Stomach smooth muscle (tissue), 2 donors: ENCODE measurements around the gene ITPKA.

Experiments
- H3K27ac ChIP-seq: one replicate; pipeline ENCODE4 v1.7.0; 2013; ENCODE audit warnings: mild to moderate bottlenecking, low read length, inconsistent platforms
- H3K27me3 ChIP-seq, 2 donors: one replicate each; pipeline ENCODE4 v1.7.0; 2013; ENCODE audit warnings: low read length in 2 of 2; ENCODE audit not compliant: insufficient read depth in 2 of 2, control insufficient read depth in 1 of 2
- H3K36me3 ChIP-seq, 2 donors: one replicate each; pipeline ENCODE4 v1.7.0; 2013; ENCODE audit warnings: low read length in 2 of 2; ENCODE audit not compliant: control insufficient read depth in 2 of 2, insufficient read depth in 2 of 2
- H3K4me1 ChIP-seq: one replicate; pipeline ENCODE4 v1.7.0; 2013; ENCODE audit warnings: low read length; ENCODE audit not compliant: control insufficient read depth, insufficient read depth
- H3K4me3 ChIP-seq, 2 donors: one replicate each; pipeline ENCODE4 v1.7.0; 2013; ENCODE audit warnings: low read length in 2 of 2
- H3K9ac ChIP-seq, 2 donors: one replicate each; pipeline ENCODE4 v1.7.0; 2013; ENCODE audit warnings: low read length in 2 of 2, mild to moderate bottlenecking in 1 of 2
- H3K9me3 ChIP-seq, 2 donors: one replicate each; pipeline ENCODE4 v1.7.0; 2013; ENCODE audit warnings: low read length in 2 of 2; ENCODE audit not compliant: control insufficient read depth in 2 of 2
- donor health status: healthy.
- donor health status: Pancreatic carcinoma.

Gene ITPKA

GRCh38 chr15:41501191-41501917 is 7.7 kb downstream of the ITPKA start:
- H3K27ac ChIP-seq, result no peak overlapping the region
- H3K27me3 ChIP-seq, result peaks cover 33 to 41% of the 10 kb centered on the region in 2 donors
- no peaks in the 10 kb centered on the region for H3K36me3 ChIP-seq

GRCh38 chr15:41501931-41502794 is 8.5 kb downstream of the ITPKA start:
- Histone ChIP-seq H3K27ac (no peak overlapping the region), H3K4me1 (peaks cover 15% of the 10 kb centered on the region), H3K27me3 (peaks cover 33 to 41% of the 10 kb centered on the region in 2 donors), H3K9me3 (no peaks in the 10 kb centered on the region), H3K4me3 (peak overlapping the region; percentile 52 to 62), H3K9ac (no peak overlapping the region), H3K36me3 (no peaks in the 10 kb centered on the region)

More at GRCh38 chr15:41501191-41501917, 7.7 kb downstream of the ITPKA start:
- Histone ChIP-seq H3K4me3 (peak overlapping the region; percentile 52 to 62), H3K4me1 (peaks cover 15% of the 10 kb centered on the region), H3K9me3 (no peaks in the 10 kb centered on the region), H3K9ac (no peak overlapping the region)

- H3K4me3 ChIP-seq, result peak overlapping the region; percentile 47 to 52
- H3K4me1 ChIP-seq, result peaks cover 15% of the 10 kb centered on the region
- no peak overlapping the region for H3K27ac ChIP-seq
- H3K9me3 ChIP-seq, result no peaks in the 10 kb centered on the region
- H3K27me3 ChIP-seq, result peaks cover 33 to 41% of the 10 kb centered on the region in 2 donors
- no peak overlapping the region for H3K9ac ChIP-seq
- H3K36me3 ChIP-seq, result no peaks in the 10 kb centered on the region
These were observed 9.4 kb downstream of the ITPKA start for GRCh38 chr15:41502795-41503668.

- no peak overlapping the region for H3K4me3 ChIP-seq
- no peaks in the 10 kb centered on the region for H3K36me3 ChIP-seq
- H3K9me3 ChIP-seq, result no peaks in the 10 kb centered on the region
- H3K4me1 ChIP-seq, result peaks cover 15% of the 10 kb centered on the region
- no peak overlapping the region for H3K9ac ChIP-seq
- H3K27ac ChIP-seq, result no peak overlapping the region
- H3K27me3 ChIP-seq, result peaks cover 30 to 41% of the 10 kb centered on the region in 2 donors
These were observed 10.0 kb downstream of the ITPKA start for GRCh38 chr15:41503669-41504010.

GRCh38 chr15:41504751-41505492 is 11.2 kb downstream of the ITPKA start:
- Histone ChIP-seq H3K9me3 (no peaks in the 10 kb centered on the region), H3K27ac (no peak overlapping the region), H3K36me3 (no peaks in the 10 kb centered on the region), H3K27me3 (peaks cover 27 to 38% of the 10 kb centered on the region in 2 donors), H3K4me3 (no peak overlapping the region), H3K4me1 (peaks cover 15% of the 10 kb centered on the region), H3K9ac (no peak overlapping the region)

- no peaks in the 10 kb centered on the region for H3K36me3 ChIP-seq
- H3K9ac ChIP-seq, result no peak overlapping the region
- H3K27ac ChIP-seq, result no peak overlapping the region
- peaks cover 15% of the 10 kb centered on the region for H3K4me1 ChIP-seq
- peaks cover 25 to 36% of the 10 kb centered on the region in 2 donors for H3K27me3 ChIP-seq
- H3K4me3 ChIP-seq, result no peak overlapping the region
- no peaks in the 10 kb centered on the region for H3K9me3 ChIP-seq
These were observed 12.1 kb downstream of the ITPKA start for GRCh38 chr15:41505776-41506175.

- Histone ChIP-seq H3K36me3 (no peaks in the 10 kb centered on the region), H3K4me3 (no peak overlapping the region), H3K9me3 (no peaks in the 10 kb centered on the region), H3K27me3 (peaks cover 18 to 38% of the 10 kb centered on the region in 2 donors), H3K9ac (no peak overlapping the region), H3K27ac (no peak overlapping the region), H3K4me1 (peaks cover 9% of the 10 kb centered on the region)
These were observed 13.2 kb downstream of the ITPKA start for GRCh38 chr15:41506796-41507341.

- H3K27ac ChIP-seq, result no peak overlapping the region
- no peaks in the 10 kb centered on the region for H3K36me3 ChIP-seq
- H3K27me3 ChIP-seq, result peaks cover 19 to 38% of the 10 kb centered on the region in 2 donors
- no peak overlapping the region for H3K9ac ChIP-seq
- H3K9me3 ChIP-seq, result no peaks in the 10 kb centered on the region
- peaks cover 10% of the 10 kb centered on the region for H3K4me1 ChIP-seq
- H3K4me3 ChIP-seq, result no peak overlapping the region
These were observed 14.2 kb downstream of the ITPKA start for GRCh38 chr15:41507820-41508290.

GRCh38 chr15:41510728-41511127 is 17.1 kb downstream of the ITPKA start:
- H3K36me3 ChIP-seq, result no peaks in the 10 kb centered on the region
- H3K9ac ChIP-seq, result no peak overlapping the region
- H3K27me3 ChIP-seq, result peaks cover 22 to 37% of the 10 kb centered on the region in 2 donors
- H3K4me3 ChIP-seq, result no peak overlapping the region
- H3K9me3 ChIP-seq, result no peaks in the 10 kb centered on the region
- H3K27ac ChIP-seq, result no peak overlapping the region
- peaks cover 22% of the 10 kb centered on the region for H3K4me1 ChIP-seq
